Measurements from ENCODE around the gene TMEM82. TPM values are rescaled to one million over a fixed set of nuclear protein-coding genes. Genes with fewer than 3 reads are reported as not detected.

Gene TMEM82
- total RNA-seq, 1 donor from 2014 or later: not detected

- ATAC-seq: no peak
- no peak for DNase-seq (ENCODE audit: low spot score)
- intact Hi-C loops (cut with DNase I): no loop called here
Measured at GRCh38 chr1:15733726-15734226, 8.5 kb upstream of the TMEM82 start.

GRCh38 chr1:15734296-15734695, 8.0 kb upstream of the TMEM82 start:
- no peak for DNase-seq (ENCODE audit: low spot score)
- no peak for ATAC-seq
- intact Hi-C loops (cut with DNase I): no loop called here

- ATAC-seq (no peak), DNase-seq (ENCODE audit: low spot score) (no peak)
- intact Hi-C loops (cut with DNase I): no loop called here
Measured at GRCh38 chr1:15734901-15735300, 7.4 kb upstream of the TMEM82 start.

- DNase-seq (ENCODE audit: low spot score): no peak
- ATAC-seq: no peak
- intact Hi-C loops (cut with DNase I): no loop called here
Measured at GRCh38 chr1:15735304-15736037, 6.8 kb upstream of the TMEM82 start.

- DNase-seq (ENCODE audit: low spot score): no peak
- intact Hi-C loops (cut with DNase I): no loop called here
- ATAC-seq: peak; percentile 29
Measured at GRCh38 chr1:15736038-15736891, 6.0 kb upstream of the TMEM82 start, which contains the start of gene SLC25A34. SLC25A34 (plus strand) TSS chr1:15736258; CDS start chr1:15736486, 228 bp downstream.

GRCh38 chr1:15736892-15737261, 5.4 kb upstream of the TMEM82 start:
- intact Hi-C loops (cut with DNase I): no loop called here
- DNase-seq (ENCODE audit: low spot score): no peak
- peak; percentile 75 for ATAC-seq

GRCh38 chr1:15737324-15738319, 4.7 kb upstream of the TMEM82 start:
- intact Hi-C loops (cut with DNase I): no loop called here
- no peak for ATAC-seq
- DNase-seq (ENCODE audit: low spot score): no peak

GRCh38 chr1:15738416-15739113, 3.7 kb upstream of the TMEM82 start:
- no peak for ATAC-seq
- DNase-seq (ENCODE audit: low spot score): no peak
- intact Hi-C loops (cut with DNase I): no loop called here

- ATAC-seq (no peak), DNase-seq (ENCODE audit: low spot score) (no peak)
- intact Hi-C loops (cut with DNase I): no loop called here
Measured at GRCh38 chr1:15739259-15739658, 3.0 kb upstream of the TMEM82 start.

- intact Hi-C loops (cut with DNase I): no loop called here
- DNase-seq (ENCODE audit: low spot score): no peak
- no peak for ATAC-seq
Measured at GRCh38 chr1:15739745-15740144, 2.6 kb upstream of the TMEM82 start.

- peak; percentile 80 for DNase-seq (ENCODE audit: low spot score)
Measured at GRCh38 chr1:15740924-15741850, 1.1 kb upstream of the TMEM82 start.

GRCh38 chr1:15744122-15744679, 1.9 kb downstream of the TMEM82 start:
- no peak for DNase-seq (ENCODE audit: low spot score)
- intact Hi-C loops (cut with DNase I): no loop called here
- ATAC-seq: no peak

More at GRCh38 chr1:15740924-15741850, 1.1 kb upstream of the TMEM82 start:
- peak; percentile 60 for ATAC-seq
- intact Hi-C loops (cut with DNase I): no loop called here

- DNase-seq (ENCODE audit: low spot score): no peak
- intact Hi-C loops (cut with DNase I): no loop called here
- no peak for ATAC-seq
Measured at GRCh38 chr1:15747378-15747777, 5.1 kb downstream of the TMEM82 start.

- ATAC-seq (no peak), DNase-seq (ENCODE audit: low spot score) (no peak)
- intact Hi-C loops (cut with DNase I): no loop called here
Measured at GRCh38 chr1:15748264-15748663, 6.0 kb downstream of the TMEM82 start.

- ATAC-seq (no peak), DNase-seq (ENCODE audit: low spot score) (no peak)
- intact Hi-C loops (cut with DNase I): no loop called here
Measured at GRCh38 chr1:15748690-15749398, 6.5 kb downstream of the TMEM82 start.
